ENCODE results near the gene TEKT1.

GRCh38 chr17:6796887-6797490, 34.5 kb downstream of the TEKT1 start:
- TF ChIP-seq CTCF (IDR thresholded peaks at IDR 0.05 in 2 of 3, conservative IDR thresholded peaks at IDR 0.05 in 1 of 3; ENCODE audit: borderline replicate concordance in 1 of 3, insufficient read depth in 1 of 3, low read depth in 2 of 3, low read length in 2 of 3) (no peak), YY1 (IDR thresholded peaks at IDR 0.05; ENCODE audit: extremely low read depth, insufficient replicate concordance, low read depth, low read length) (no peak), CEBPB (IDR thresholded peaks at IDR 0.05; ENCODE audit: low read depth) (no peak), ZBTB33 (IDR thresholded peaks at IDR 0.05; ENCODE audit: extremely low read depth, insufficient replicate concordance, low read length) (no peak), EZH2 (IDR thresholded peaks at IDR 0.05) (no peak), MAX (IDR thresholded peaks at IDR 0.05) (no peak)
